HG03565 (cell line): ENCODE results near the gene SCYGR2.

Experiments used
- ATAC-seq: cut with Tn5 transposase; IDR thresholded peaks from one replicate; pipeline ENCODE4 v1.9.1; 2021; ENCODE audit warnings: mild to moderate bottlenecking, moderate library complexity; ENCODE audit not compliant: unreplicated experiment

SCYGR2 gene

DNA sequence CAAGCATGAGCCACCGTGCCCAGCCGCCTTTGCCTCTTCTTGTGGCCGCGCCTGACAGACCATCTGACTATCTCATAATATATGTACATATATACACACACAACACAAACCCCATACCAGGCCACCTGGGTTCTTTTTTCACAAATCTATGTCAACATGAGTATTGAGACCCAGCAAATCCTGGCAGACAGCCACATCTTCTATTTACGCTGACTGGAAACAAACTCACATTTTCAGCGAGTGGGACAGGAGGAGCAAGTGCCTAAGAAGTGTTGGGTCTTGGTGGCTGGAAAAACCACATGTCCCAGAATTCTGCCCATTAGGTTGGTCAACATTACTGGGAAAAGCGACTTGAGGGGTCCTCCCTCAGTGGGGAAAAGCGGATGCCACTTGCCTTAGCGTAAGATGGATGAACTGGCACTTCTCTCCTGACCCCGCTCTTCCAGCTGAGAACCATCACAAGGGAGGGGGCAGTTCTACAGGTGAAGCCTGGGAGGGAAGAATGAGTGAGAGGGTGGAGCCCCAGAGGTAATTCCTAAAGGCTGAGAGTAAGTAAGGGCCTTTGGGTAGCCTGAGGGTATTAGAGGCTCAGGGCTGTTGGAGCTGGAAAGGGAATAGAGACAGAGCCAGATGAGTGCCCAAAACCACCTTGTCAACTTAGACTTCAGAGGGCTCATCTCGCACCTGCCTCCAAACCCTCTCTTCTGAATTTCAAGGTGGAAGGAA, 14.0 kb downstream of the SCYGR2 start:
- ATAC-seq, result no peak

DNA sequence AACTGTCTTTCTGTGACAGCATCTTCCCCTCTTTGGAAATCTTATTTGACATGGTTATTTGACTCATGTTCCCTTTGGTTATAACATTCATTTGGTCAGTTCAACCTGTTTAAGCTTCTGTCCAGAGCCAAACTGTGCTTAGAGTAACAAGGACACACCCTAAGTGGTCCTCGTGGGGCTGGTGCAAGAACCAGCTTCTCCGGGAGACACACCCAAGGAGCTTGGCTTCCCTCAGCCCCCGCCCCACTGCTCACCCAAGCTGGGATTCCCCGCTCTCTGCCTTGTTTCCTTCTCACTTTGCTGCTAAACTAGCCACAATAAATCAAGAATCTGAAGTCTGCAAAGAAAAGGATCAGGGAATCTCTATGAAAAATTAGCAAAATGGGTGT, 14.6 kb downstream of the SCYGR2 start:
- no peak for ATAC-seq

DNA sequence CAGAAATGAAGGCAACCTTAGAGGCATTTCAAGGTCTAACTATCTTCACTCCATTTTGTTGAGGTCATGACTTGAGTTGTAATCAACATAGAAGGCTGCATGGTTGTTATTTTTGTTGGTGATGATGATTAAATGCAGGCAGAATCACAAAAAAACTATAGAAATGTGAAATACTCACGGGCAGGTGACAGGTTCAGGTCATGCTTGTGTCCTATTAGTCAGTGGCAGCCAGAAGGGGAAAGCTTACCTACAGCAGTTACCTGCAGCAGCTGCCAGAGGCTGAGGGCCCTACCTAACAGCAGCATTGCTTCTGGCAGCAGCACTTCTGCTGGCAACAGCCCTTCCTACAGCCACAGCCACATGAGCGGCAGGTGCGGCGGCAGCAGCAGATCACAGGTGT, 15.6 kb downstream of the SCYGR2 start:
- ATAC-seq, result no peak

DNA sequence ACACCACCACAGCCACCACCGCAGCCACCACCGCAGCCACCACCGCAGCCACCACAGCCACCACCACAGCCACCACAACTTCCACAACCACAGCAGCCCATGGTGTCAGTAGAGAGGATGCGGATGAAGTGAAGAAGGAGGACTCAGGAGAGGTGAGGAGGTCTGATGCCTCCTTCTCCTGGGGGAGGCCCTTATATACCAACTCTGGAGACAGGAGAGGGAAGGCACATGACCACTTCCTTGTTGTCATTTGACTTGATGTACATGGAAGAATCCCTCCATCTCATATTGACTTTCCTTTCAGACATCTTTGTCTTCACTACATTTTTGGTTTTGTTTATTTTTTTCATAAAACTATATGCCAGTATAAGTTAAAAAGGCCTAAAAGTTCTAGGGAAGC, 16.0 kb downstream of the SCYGR2 start, which contains the start of gene SCYGR3:
TSS of gene SCYGR3 (minus strand) at position 101 of the 400 bp plus-strand sequence. CDS start at position 101, 0 bp downstream.
- ATAC-seq, result no peak

GRCh38 chr2:227615181-227615580, 16.5 kb downstream of the SCYGR2 start:
- ATAC-seq, result no peak

DNA sequence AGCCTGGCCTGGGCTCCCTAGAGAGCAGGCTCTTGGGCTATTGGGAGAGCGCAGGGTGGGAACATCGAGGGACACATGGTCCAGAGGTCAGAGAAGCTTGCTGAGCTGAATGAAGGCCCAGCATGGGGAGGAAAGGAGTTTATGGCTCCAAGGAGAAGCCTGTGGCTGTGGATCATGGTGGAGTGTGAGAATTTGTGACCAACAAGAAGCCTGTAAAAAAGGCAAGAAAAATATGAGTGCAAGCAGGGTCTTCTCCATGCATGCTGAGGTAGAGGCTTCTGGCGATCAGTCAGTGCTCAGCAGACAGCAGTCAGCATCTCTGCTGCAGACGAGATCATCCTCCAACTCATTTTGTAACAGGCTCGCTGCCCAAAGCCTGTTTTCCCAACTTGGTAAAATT, 17.2 kb downstream of the SCYGR2 start:
- ATAC-seq, result no peak

DNA sequence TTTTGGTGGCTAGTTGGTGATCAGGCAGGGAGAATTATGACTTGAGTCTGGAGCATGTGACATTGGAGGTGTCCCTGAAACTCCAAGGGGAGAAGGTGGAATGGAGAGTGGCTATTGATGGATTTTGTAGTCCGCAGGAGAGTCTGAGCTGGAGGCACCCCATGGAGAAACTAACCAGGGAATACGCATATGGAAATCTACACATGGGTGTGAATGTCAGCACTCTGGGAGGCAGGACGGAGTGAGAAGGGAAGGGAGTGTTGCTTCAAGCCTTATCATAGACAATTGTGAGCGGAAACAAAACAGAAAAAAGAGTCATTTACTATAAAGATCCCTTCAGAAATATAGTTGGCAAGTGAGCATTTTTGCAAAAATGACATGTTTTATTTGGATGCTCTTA, 17.9 kb downstream of the SCYGR2 start:
- ATAC-seq, result no peak

- no peak for ATAC-seq
These were observed 18.9 kb downstream of the SCYGR2 start, which contains the start of gene SCYGR4 for GRCh38 chr2:227617316-227618230. Gene SCYGR4 (plus strand): TSS chr2:227617498. CDS start chr2:227617498, 0 bp downstream.

- no peak for ATAC-seq
These were observed 24.5 kb downstream of the SCYGR2 start for GRCh38 chr2:227623226-227623625.

DNA sequence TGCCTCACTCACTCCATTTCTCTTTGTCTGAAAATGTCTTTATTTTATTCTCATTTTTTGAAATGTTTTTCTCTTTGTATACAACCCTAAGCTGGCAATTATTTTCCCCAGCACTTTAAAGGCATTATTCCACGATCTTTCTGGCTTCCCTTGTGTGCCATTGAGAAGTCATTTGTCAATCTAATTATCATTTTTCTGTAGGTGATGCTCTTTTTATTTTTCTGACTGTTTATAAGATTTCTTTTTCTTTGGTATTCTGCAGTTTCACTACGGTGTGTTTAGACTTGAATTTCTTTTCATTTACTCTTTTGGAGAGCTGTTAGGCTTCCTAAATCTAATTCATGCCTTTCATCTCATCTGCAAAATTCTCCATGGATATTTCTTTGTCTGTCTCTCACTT, 26.7 kb downstream of the SCYGR2 start:
- no peak for ATAC-seq

GRCh38 chr2:227626580-227627151, 28.0 kb downstream of the SCYGR2 start:
- ATAC-seq, result no peak

GRCh38 chr2:227627769-227628168, 29.1 kb downstream of the SCYGR2 start:
- ATAC-seq, result peak; percentile 96

DNA sequence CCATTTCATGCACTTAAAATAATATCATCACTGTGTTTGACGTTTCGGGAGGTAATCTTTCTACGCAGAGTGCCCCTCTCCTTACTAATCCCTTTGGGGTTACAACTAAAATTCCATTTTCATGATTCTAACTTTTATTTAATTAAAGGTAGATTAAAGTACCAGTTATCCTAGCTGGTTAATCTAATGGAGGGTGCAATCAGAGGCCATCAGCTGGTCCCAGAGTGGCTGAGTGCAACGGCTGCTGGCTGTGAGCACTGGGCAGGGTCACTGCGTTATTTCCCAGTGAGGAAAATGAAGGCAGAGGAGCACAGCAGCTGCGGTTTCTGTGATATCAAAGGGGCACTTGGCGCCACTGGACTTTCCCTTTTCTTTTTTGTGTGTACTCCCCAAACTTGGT, 30.7 kb downstream of the SCYGR2 start:
- ATAC-seq, result no peak

DNA sequence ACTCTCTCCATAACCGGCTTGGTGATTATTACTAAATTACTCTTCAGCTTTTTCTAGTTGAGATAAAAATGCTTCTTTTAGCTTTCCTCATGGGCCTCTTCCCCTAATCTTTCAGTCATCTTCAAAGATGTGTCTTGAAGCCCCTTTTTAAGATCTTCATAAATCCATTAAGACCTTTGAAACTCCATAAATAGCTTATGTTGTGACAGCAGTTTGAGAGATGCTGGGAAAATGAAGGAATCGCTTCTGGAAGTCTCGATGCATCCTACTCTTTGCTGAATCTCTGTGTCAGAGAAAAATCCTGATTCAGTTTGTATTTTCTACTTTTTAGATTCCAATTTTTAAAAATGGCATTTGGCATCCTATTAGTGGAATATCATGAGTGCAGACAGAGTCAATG, 31.6 kb downstream of the SCYGR2 start:
- ATAC-seq, result no peak

DNA sequence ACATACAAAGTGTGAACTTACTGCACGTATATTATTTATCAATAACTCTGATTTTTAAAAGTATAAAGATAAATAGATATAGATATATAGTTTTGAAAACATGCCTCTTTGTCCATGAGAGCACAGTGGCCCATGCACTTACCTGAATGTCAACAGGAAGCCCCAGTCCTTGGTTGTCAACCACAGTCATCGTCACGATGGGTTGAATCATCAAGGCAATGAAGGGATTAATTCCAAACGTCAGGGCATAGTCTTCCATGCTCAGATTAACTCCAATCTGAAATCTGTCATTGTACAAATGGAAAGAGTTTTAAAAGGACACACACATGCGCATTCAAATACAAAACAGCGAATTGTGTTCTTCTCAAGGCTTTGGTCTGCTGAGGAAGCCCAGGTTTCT, 34.1 kb downstream of the SCYGR2 start:
- no peak for ATAC-seq

DNA sequence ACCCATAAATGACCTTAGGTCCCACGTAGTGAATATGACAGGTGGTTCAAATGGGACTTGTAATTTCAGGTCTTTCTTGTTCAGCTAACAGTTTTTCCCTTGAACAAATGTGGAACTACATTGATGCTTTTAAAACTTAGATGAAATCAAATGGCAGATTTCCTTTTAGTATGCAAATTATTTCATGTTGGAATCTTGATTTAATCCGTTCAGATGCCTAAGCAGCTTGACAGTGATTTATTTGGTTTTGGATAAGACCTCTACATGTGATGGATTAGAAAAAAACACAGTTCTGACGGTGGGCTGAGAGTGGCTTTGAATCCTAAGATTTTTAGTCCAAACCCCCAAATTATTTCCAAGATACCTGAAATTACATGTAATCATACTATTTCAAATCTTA, 35.5 kb downstream of the SCYGR2 start:
- ATAC-seq, result no peak

DNA sequence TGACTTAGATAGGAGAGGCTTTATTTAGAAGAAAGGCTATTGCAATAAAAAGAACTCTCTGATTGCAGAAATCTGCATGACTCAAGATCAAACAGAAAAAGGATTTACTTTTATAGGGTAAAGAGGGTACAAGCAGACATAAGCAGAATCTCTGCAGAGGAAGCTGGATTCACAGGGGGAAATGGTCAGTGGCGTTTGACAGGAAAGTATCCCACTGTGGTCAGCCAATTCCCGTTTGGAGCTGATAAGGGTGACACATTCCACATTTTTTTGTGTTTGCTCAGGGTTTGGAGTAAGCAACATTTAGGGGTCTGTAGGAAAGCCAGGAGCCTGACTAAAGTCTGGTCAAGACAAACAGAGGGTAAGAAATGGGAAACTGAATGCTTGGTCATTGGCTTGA, 44.0 kb downstream of the SCYGR2 start:
- no peak for ATAC-seq

DNA sequence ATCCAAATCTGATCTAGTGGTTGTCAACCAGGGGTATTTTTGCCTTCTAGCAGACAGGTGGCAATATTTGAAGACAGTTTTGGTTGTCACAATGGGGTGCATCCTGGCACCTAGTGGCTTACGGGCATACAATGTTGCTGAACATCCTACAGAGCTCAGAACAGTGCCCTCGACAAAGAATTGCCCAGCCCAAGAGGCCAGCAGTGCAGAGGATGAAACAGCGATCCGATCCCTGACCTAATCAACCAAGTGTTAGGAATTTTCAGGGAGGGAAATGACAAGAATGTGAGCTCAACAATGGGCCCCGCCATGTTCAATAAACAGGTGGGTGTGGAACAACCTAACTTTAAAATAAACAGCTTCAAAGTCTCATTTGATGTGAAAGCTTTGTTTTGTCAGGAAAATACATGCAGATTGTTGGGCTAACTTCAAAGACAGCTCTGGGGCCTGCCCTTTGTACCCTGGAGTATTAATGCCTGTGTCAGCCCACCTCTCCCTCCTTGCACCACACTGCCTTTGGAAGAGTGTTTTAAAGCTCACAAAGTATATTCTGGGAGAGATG, 45.4 kb downstream of the SCYGR2 start:
- ATAC-seq, result no peak
